Type B pancreatic cell (in vitro differentiated cells): Measurements from ENCODE around the gene ADNP. TPM values are rescaled to one million over a fixed set of nuclear protein-coding genes. Genes with fewer than 3 reads are reported as not detected.

Experiments used
- DNase-seq: peaks from one replicate; pipeline ENCODE4 v3.0.0; 2021; ENCODE audit warnings: mixed read lengths; ENCODE audit not compliant: unreplicated experiment; ENCODE audit errors: extremely low spot score
- H3K27ac Mint-ChIP-seq: 2 replicates; pipeline ENCODE4 v1.8.0; 2021; ENCODE audit warnings: mild to moderate bottlenecking, mixed read lengths
- H3K27me3 Mint-ChIP-seq: 2 replicates; pipeline ENCODE4 v1.8.0; 2021; ENCODE audit warnings: mixed read lengths
- H3K36me3 Mint-ChIP-seq: 2 replicates; pipeline ENCODE4 v1.8.0; 2021; ENCODE audit warnings: mixed read lengths
- H3K4me1 Mint-ChIP-seq: one replicate; pipeline ENCODE4 v1.8.0; 2021; ENCODE audit warnings: mixed read lengths; ENCODE audit not compliant: unreplicated experiment
- H3K4me3 Mint-ChIP-seq: 2 replicates; pipeline ENCODE4 v1.8.0; 2021; ENCODE audit warnings: mild to moderate bottlenecking, mixed read lengths
- H3K9me3 Mint-ChIP-seq: 2 replicates; pipeline ENCODE4 v1.8.0; 2021; ENCODE audit warnings: mixed read lengths
- CTCF ChIP-seq: fragments of 200-600 bp; sonication (generic); conservative IDR thresholded peaks from 2 replicates; pipeline ENCODE4 v1.5.0; 2021; ENCODE audit warnings: antibody characterized with exemption, mild to moderate bottlenecking
- total RNA-seq: library from RNA; stranded (reverse); gene quantifications from 2 replicates; pipeline ENCODE4 v1.2.1, GENCODE V29; 2021; ENCODE audit warnings: low replicate concordance

Gene ADNP
- total RNA-seq, 1 donor from 2014 or later, result 103 TPM

DNA sequence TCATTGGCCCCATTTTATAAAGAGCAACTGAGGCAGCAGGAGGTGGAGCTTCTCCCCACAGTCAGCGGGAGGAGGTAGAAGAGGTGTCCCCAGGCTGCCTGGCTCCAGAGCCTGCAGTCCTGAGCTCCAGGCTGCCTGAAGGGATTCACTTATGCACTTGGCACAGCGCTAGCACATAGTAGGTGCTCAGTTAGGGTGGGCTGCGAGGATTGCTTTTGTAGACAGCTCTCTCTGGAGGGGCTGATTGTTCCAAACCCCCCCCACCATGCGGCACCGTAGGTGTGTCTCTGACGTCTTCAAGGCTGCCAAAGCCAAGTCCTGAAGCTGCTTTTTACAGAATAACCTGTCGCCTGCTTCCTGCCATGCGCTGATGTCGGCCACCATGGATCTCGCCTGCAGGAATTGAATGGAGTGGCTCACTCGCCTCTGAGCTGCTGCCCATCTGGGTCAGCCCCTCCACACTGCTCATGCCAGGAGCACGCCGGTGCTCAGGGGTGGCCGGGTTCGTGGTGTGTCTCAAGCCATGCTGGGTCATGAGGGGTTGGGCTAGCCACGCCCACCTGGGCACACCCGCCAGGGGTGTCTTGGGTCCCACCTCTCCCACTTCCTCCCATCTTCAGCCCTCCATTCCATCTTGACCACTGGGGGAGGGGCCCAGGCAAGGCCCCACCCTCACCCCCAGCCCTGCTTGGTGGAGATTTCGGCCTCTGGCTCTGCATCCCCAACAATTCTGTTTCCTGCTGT lies 76.6 kb downstream of the ADNP start:
- no peaks in the 10 kb centered on the region for H3K36me3 Mint-ChIP-seq
- DNase-seq, result no peak
- no peaks in the 10 kb centered on the region for H3K27me3 Mint-ChIP-seq
- H3K4me1 Mint-ChIP-seq, result peaks cover 8% of the 10 kb centered on the region
- H3K27ac Mint-ChIP-seq, result peak overlapping the region; percentile 91
- no peak overlapping the region for H3K4me3 Mint-ChIP-seq
- H3K9me3 Mint-ChIP-seq, result no peaks in the 10 kb centered on the region
- TF ChIP-seq CTCF, result no peak

DNA sequence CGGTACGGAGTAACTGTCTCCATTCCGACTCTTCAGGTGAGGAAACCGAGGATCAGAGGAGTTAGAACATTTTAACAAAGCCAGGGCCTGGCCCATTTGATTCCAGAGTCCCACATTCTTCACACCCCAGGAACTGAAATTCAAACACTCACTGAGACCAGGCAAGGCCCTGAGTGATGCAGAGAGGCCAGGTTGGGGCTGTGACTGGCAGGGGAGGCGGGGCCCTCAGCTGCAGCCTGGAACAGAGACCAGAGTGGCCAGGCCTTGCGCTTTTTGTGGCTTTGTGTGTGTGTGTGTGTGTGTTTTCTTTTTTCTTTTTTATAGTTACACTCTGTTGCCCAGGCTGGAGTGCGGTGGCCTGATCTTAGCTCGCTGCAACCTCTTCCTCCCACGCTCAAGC lies 79.2 kb downstream of the ADNP start:
- Mint-ChIP-seq H3K36me3 (no peaks in the 10 kb centered on the region), H3K27me3 (no peaks in the 10 kb centered on the region), H3K4me1 (peaks cover 26% of the 10 kb centered on the region), H3K4me3 (no peak overlapping the region), H3K27ac (no peak overlapping the region), H3K9me3 (no peaks in the 10 kb centered on the region)
- no peak for DNase-seq
- no peak for TF ChIP-seq CTCF

DNA sequence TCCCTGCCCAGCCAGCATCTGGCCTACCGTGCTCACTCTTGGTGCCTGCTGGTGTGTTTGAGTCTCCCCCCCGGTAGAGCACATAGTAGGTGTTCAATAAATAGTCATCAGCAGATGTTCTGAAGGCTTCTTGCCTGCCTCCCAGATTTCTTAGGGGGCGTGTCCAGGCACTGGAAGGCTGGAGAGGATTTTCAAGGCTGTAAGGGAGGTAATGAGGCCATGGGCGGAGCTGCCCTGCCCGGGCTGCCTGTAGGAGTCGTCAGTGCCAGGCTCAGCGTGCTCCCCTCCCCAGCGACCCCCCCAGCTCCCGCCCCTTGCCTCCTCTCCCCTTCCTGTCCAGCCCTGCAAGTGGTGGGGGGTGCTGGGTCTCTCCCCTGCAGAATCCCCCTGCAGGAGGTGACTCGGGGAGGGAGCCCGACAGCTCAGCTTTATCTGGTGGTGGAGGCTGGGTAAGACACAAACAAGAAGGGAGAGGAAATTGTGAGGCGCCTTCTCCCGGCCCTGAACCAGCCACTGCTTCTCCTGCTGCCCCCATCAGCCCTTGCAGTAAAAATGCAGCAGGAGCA lies 80.4 kb downstream of the ADNP start:
- Mint-ChIP-seq H3K4me1 (peaks cover 22% of the 10 kb centered on the region), H3K27me3 (no peaks in the 10 kb centered on the region), H3K9me3 (no peaks in the 10 kb centered on the region), H3K27ac (no peak overlapping the region), H3K36me3 (no peaks in the 10 kb centered on the region), H3K4me3 (no peak overlapping the region)
- TF ChIP-seq CTCF, result no peak
- DNase-seq, result no peak

DNA sequence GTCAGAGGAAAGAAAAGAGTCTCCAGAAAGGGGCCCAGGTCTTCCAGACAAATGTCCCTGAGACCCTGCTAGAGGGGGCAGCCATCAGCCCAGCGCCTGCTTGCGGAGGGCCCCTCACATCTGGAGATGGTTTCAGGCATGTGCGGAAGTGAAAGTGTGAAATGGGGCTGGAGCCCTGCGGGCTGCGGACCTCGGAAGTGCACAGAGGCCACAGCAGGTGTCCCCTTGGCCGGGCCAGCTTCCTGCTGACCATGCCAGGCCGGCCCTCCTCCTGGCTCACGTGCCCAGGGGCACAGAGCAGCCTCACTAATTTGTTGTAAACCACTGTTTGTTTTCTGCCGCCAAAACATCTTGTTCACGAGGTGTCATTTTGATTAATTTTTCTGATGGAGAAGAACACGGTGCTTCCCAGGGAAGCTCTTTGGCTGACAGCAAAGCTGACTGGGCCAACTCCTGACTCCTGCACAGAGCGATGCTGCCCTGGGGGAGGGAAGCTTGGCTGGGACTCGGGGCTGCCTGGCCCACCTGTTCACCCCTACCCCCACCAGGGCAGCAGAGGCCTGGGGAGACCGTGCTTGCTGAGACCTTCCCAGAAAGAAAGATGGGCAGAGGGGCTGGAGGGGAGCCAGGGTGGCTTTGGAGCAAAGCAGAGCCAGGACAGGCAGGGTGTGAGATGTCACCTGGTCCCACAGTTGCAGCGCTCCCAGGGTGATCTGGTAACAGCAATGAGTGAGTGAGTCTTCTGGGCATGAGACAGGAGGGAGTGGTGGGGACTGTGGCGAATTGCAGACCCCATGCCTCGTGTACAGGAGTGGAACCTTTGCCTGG lies 82.2 kb downstream of the ADNP start:
- Mint-ChIP-seq H3K9me3 (no peaks in the 10 kb centered on the region), H3K4me3 (no peak overlapping the region)

DNA sequence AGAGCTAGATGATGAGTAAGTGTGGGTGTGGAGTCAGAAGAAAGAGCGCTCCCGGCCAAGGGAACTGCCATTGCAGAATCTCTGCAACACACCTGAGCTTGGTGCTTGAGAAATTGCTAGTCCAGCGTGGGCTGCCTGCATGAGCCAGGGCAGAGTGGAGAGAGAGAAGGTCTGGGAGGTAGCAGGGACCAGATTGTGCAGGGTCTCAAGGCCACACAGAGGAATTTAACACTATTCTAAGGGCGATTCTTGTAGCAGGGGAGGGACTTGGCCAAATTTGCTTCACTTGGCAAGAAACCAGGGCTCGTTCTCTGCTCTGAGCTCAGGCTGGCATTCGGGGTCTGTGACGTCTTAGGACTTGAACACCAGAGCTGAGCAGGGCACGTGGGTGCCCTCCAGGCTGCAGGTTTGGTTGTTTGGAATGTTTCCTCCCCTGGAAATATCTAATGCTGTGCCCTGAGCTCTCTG lies 82.9 kb downstream of the ADNP start:
- DNase-seq, result no peak
- TF ChIP-seq CTCF, result no peak
- Mint-ChIP-seq H3K27ac (peak overlapping the region; percentile 27), H3K36me3 (no peaks in the 10 kb centered on the region), H3K9me3 (no peaks in the 10 kb centered on the region), H3K4me1 (peaks cover 20% of the 10 kb centered on the region), H3K27me3 (no peaks in the 10 kb centered on the region), H3K4me3 (no peak overlapping the region)

More for the DNA sequence above, 82.2 kb downstream of the ADNP start:
- no peak for TF ChIP-seq CTCF
- no peak for DNase-seq
- H3K36me3 Mint-ChIP-seq, result no peaks in the 10 kb centered on the region
- H3K4me1 Mint-ChIP-seq, result peaks cover 20% of the 10 kb centered on the region
- H3K27ac Mint-ChIP-seq, result no peak overlapping the region
- H3K27me3 Mint-ChIP-seq, result no peaks in the 10 kb centered on the region
